ENCODE data around the gene WHAMM.
"Not testable (repeated sequence)": the region's sequence is repeated elsewhere in the genome, so short reads cannot be mapped to it uniquely, and the experiment has no call there.

The WHAMM gene

DNA sequence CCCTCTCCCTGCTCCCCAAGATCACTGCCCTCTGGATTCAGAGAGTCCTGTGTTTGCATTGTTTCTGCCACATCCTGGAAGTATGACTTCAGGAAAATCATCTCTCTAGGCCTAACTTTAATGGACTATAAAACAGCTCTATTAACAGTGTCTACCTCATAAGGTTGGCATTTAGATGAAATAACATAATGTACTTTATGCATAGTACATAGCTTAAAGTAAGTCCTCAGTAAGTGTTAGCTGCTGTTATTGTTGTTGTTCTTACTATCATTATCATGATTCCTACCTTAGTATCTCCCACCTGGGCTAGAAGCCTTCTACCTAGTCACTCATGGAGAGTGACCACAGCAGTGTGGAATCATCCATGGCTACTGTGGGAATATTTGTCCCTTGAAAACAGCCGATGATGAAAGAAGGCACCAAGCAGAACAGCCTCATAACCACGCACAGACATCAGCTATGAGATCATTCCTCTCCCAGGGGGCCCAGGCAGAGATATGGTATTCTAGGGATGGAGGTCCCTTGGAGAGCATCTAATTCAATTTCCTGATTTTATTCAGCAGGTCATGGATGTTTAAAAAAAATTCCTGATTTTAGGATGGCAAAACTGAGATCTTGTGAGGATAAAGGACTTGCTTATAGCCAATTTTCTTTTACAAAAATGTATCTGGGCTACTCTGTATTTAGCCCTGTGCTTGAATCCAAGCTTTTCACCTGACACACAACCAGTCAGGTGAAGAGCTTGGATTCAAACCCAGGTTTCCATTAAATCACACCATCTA lies 5.4 kb upstream of the WHAMM start:
- DNase-seq, result no peak

- DNase-seq, result no peak
These were observed 4.9 kb upstream of the WHAMM start for GRCh38 chr15:82804575-82804949.

DNA sequence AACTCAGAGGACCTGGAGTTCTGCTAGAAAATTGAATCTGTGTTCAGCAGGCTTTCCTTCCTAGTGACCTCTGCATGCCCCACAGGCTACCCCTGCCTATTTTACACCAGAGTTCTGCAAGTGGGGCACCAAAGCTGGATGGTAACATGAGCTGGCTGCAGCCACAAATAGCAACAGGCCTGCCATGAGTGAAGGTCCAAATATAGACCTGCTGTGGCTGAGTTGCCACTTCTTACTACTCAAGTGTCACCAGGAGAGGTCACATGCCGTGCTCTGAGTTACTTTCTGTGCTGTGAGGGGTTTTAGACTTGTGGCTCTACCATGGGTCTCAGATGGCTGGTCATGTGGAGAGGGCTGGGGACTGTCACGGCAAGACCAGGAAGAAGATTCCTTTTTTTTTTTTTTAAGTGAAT lies 3.4 kb upstream of the WHAMM start, which contains the start of gene FSD2:
TSS of gene FSD2 (minus strand) at position 76 of the 413 bp plus-strand sequence. CDS start 18,679 bp downstream, outside the sequence.
- no peak for DNase-seq

- no peak for DNase-seq
These were observed 1.4 kb upstream of the WHAMM start for GRCh38 chr15:82807920-82808633.

- DNase-seq, result no peak
These were observed 790 bp upstream of the WHAMM start for GRCh38 chr15:82808634-82809041.

DNA sequence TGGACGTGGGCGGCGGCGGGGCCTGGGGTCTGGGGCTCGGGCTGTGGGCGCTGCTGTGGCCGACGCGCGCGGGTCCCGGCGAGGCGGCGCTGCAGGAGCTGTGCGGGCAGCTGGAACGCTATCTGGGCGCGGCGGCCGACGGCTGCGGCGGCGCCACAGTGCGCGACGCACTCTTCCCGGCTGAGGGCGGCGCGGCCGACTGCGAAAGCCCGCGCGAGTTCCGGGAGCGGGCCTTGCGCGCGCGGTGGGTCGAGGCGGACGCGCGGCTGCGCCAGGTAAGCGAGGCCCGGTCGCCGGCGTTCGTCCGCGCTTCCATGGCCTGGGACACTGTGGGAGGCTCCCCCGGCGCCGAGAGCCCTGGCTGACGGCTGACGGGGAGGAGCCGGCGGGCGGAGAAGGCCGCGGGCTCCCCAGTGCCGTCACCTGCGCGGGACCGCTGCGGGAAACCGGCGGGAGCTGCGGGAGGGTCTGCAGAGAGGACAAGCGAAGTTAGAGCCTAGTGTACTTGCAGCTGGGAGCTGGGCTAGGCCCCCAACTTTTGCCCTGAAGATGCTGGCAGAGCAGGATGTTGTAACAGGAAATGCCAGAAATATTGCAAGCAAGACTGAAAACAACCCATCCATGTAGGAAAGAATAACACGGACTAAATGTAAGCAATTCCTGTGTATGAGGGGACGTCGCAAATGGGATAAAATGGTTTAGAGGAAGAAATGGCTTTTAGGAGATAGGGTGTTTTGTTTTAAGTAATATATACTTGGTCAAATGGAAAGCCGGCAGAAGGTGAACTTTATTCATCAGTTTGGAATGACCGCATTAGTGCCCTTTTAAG lies 847 bp downstream of the WHAMM start:
- no peak for DNase-seq

GRCh38 chr15:82810890-82811426 lies 1.5 kb downstream of the WHAMM start:
- DNase-seq, result no peak

GRCh38 chr15:82812994-82813393 lies 3.6 kb downstream of the WHAMM start:
- no peak for DNase-seq

DNA sequence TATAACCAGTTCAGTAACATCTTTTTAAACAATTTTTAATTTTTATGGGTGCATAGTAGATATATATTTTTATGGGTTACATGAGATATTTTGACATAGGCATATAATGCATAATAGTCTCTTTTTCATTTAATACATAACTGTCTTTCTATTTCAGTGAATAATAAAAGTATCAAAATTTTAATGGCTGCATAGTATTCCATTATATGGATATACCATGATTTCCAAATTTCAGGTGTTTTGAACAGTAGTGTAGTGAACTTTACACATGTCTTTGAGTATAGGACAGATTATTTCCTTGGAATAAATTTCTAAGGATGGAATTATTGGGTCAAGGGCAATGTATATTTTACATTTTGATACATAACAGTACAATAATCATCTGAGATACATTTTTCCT lies 10.7 kb downstream of the WHAMM start:
- no peak for DNase-seq

DNA sequence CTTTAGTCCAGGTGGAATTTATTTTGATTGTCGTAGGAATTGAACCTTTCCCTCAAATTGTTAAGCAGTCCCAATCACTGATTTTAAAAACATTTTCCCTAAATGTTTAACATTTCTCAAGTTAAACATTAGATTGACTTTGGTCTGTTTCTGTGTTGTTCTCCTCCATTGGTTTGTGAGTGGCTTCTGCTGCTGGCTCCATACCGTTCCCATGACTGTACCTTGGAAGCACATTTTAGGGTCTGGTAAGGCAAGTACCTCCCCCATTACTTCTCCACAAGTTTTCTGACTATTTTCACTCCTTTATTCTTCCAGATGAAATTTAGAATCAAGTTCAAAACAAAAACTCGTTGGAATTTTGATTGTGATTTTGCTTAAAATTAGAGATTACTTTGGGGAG lies 12.0 kb downstream of the WHAMM start:
- not testable (repeated sequence) for DNase-seq

GRCh38 chr15:82821851-82822250 lies 12.4 kb downstream of the WHAMM start:
- not testable (repeated sequence) for DNase-seq

DNA sequence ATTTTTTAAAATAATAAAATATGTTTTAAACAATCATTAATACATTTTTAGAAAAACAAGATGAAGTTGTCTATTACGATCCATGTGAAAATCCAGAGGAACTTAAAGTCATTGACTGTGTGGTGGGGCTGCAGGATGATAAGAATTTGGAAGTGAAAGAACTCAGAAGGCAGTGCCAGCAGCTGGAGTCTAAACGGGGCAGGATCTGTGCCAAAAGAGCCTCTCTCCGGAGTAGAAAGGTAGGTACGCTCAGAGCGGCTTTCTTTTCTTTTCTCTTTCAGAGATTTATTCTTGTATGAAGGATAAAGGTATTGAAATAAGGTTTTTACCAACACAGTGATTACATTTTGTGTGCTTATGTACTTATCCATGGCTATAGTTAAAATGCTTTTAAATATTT lies 13.6 kb downstream of the WHAMM start:
- no peak for DNase-seq

GRCh38 chr15:82828075-82828474 lies 18.6 kb downstream of the WHAMM start:
- DNase-seq, result no peak

DNA sequence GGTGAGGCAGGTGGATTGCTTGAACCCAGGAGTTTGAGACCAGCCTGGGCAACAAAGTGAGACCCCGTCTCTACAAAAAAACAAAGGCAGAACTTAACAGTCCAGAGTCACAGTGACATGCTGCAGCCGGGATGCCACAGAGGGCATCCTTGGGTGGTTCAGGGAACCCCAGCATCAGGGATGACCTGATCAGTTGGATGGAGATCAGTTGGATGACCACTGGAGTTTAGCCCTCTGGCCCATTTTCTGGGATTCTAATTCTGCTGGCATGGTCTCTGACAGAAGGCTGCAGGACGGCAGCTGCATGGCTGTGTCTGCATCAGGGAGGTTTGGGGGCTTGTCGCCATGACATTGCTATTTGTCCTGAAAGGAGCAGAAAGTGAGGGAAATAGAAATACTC lies 19.8 kb downstream of the WHAMM start:
- DNase-seq, result no peak

DNA sequence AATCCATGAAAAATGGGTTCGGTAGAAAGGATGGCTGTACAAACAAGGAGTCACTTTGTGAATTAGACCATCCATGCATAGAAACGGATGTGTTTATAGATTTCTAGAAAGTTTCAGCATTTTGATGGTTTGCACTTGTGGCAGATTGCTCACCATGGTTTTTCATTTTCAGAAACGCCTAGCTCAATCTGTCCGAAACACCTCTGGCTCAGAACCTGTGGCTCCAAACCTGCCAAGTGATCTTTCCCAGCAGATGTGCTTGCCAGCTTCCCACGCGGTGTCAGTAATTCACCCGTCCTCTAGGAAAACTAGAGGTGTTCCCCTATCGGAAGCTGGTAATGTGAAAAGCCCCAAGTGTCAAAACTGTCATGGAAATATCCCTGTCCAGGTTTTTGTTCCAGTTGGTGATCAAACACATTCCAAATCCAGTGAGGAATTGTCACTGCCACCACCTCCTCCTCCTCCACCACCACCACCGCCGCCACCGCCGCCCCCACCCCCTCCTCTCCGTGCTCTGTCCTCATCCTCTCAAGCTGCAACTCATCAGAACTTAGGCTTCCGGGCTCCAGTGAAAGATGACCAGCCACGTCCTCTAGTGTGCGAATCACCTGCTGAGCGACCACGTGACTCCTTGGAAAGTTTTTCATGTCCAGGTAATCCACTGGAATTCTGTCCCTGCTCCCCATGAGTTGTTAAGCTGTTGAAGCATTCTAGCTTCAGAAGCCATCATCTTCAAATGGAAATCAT lies 21.2 kb downstream of the WHAMM start:
- no peak for DNase-seq

DNA sequence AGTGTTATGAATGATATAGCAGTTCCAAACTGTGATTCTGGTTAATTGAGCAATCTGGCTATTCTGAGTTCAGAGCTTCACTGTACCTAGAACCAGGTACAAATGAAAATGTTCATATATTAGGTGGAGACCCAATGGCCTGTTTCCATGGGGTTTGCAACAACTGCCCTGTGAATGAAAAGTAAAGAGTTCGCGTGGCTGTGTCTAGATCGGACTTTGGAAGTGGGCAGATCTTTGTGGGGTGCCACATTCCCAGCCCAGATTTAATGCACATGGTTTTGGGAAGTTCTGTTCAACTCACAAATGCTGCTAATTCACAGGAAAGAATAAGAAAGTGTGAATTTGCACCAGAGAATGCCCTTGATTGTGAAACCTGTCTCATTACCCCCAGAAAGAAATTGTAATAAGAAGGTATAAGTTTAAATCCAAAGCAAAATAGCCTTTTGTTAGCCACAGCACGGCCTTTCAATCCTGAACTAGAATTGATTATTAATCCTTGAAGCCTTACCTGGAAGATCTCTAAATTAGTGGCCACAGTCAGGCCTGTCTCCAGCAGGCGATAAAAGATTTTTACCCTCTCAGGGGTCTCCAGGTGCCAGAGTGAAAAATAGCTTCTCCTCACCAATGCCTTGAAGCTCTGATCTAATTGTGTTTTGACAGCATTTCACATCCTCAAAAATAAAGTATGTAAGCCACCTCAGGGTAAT lies 22.6 kb downstream of the WHAMM start:
- no peak for DNase-seq

DNA sequence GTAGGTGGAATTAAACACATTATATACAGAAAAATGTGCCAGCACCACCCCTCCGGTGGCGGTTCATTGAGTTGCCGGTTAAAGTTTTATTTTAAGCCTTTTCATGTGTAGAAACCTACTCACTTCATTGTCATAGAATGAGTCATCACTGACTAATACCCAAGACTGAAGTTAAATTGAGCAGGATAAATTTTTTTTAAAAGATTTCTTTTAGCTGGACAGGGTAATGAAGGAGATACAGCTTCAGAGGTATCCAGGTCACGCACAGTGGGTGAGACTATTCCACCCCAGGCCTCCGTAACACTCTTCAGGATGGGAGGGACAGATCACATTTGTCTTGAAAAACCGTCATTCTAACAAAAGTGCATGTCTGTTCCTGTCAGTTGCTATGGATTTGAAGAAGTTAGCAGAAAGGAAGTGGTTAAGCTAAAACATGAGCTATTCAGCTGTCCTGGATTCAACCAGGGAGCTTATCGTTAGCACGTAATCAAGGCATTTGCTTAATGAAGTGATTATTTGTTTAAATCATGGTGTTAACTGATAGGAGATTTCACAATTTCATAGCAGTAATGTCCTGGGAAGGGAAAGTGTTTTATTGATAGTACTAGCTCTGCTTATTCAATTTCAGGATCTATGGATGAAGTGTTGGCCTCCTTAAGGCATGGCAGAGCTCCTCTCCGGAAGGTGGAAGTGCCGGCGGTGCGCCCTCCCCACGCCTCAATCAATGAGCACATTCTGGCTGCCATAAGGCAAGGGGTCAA lies 23.4 kb downstream of the WHAMM start:
- DNase-seq, result no peak

GRCh38 chr15:82833362-82833682 lies 23.9 kb downstream of the WHAMM start:
- DNase-seq, result no peak

- no peak for DNase-seq
These were observed 26.0 kb downstream of the WHAMM start for GRCh38 chr15:82835391-82835917.

GRCh38 chr15:82838096-82838735 lies 28.8 kb downstream of the WHAMM start:
- DNase-seq, result no peak

Measured in NCI-H2227 treated with DMSO at 0.1 percent for 48 hours (cell line).